Measurements from ENCODE around the gene TMEM247. TPM values are rescaled to one million over a fixed set of nuclear protein-coding genes. Genes with fewer than 3 reads are reported as not detected.

Gene TMEM247
- total and polyA plus RNA-seq, 2 donors (not counting 1 experiment from before 2014, with no cell fraction given), result not detected

DNA sequence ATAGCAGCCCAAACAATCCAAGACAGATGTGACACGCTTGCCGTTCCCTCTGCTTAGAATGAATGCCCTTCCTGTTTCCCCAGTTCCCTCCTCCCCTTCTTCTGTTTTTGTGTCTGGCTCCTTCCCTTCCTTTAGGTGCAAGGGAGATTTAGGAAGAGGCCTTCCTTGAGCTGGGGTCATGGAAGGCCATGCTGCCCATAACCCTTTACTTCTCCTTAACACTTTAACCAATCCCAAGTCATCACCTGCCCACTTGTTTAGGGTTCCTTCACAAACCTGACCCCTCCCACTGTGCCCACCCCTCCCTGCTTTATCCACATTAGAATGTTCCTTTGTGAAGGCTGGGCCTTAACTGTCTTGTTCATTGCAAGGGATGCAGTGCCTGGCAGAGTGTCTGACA lies 24.9 kb downstream of the TMEM247 start:
- Histone ChIP-seq H3K4me1 (ENCODE audit: control insufficient read depth, extremely low read depth, insufficient read depth, low read length) (peaks cover 3% of the 10 kb centered on the region), H3K9me3 (ENCODE audit: control insufficient read depth, insufficient read depth, low read depth, low read length) (no peaks in the 10 kb centered on the region), H3K79me2 (ENCODE audit: control insufficient read depth, insufficient read depth, low read length) (no peaks in the 10 kb centered on the region), H3K4me3 (replicated peaks in 1 of 4; ENCODE audit: control extremely low read depth in 1 of 4, insufficient read depth in 1 of 4, low read depth in 3 of 4, low read length in 4 of 4) (no peak overlapping the region), H3K36me3 (ENCODE audit: control insufficient read depth, insufficient read depth, low read length) (no peaks in the 10 kb centered on the region), H3K27ac (ENCODE audit: insufficient read depth, low read length) (no peak overlapping the region), H3K27me3 (ENCODE audit: control insufficient read depth, insufficient read depth, low read length) (no peaks in the 10 kb centered on the region), H3K9ac (ENCODE audit: insufficient read depth, low read length) (no peak overlapping the region), H3K4me2 (ENCODE audit: extremely low read depth, insufficient read depth, low read length) (no peak overlapping the region), H4K20me1 (ENCODE audit: control insufficient read depth, extremely low read depth, insufficient read depth, low read length) (no peaks in the 10 kb centered on the region), H2AFZ (ENCODE audit: low read length) (no peak overlapping the region)
- TF ChIP-seq EZH2 (IDR thresholded peaks at IDR 0.05; ENCODE audit: low read length, missing control alignments), result no peak
- TF ChIP-seq, protein P1, sequence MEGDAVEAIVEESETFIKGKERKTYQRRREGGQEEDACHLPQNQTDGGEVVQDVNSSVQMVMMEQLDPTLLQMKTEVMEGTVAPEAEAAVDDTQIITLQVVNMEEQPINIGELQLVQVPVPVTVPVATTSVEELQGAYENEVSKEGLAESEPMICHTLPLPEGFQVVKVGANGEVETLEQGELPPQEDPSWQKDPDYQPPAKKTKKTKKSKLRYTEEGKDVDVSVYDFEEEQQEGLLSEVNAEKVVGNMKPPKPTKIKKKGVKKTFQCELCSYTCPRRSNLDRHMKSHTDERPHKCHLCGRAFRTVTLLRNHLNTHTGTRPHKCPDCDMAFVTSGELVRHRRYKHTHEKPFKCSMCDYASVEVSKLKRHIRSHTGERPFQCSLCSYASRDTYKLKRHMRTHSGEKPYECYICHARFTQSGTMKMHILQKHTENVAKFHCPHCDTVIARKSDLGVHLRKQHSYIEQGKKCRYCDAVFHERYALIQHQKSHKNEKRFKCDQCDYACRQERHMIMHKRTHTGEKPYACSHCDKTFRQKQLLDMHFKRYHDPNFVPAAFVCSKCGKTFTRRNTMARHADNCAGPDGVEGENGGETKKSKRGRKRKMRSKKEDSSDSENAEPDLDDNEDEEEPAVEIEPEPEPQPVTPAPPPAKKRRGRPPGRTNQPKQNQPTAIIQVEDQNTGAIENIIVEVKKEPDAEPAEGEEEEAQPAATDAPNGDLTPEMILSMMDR (conservative IDR thresholded peaks at IDR 0.05 in 1 of 2, IDR thresholded peaks at IDR 0.05 in 1 of 2; ENCODE audit: low read depth in 1 of 2, low read length in 2 of 2), result no peak
- no peak for DNase-seq (ENCODE audit: low read depth in 2 of 2)

DNA sequence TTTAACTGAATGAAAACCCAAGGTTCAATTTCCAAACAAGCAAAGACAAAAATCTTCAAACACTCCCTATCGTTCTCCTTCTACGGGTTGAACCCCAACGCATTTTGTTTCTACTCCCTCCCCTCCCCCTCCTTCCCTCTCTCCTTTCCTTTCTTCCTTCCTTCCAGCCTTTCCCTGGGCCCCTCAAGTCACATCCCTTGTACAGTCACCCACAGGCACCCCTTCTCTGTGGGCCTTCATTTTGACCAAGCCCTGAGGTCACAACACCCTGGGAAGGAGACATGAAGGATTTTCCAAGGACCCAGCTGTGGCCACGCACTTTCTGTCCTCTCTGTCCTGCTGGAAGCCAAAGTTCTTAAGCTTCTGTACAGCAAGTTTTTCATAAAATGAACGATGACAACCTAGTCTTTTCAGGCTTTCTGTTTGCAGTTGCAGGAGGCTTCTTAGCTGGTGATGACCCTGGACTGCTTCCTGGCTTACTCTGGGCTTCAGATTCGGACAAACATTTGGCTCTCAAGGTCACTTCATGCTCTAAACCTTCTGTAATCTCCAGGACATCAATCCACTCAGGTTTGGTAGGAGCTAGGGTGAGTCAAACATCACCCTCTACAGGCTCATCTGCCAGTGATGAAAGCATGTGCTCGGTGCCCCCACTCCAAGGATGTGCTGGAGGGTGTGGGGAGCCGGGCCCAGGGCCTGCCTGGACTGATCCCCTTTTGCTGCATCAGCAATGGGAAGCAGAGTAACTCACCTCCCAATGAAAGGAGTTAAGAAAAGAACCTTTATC lies 25.5 kb downstream of the TMEM247 start:
- DNase-seq (ENCODE audit: low read depth in 2 of 2), result no peak
- Histone ChIP-seq H3K4me3 (replicated peaks in 1 of 4; ENCODE audit: control extremely low read depth in 1 of 4, insufficient read depth in 1 of 4, low read depth in 3 of 4, low read length in 4 of 4) (no peak overlapping the region), H3K27ac (ENCODE audit: insufficient read depth, low read length) (no peak overlapping the region), H3K9me3 (ENCODE audit: control insufficient read depth, insufficient read depth, low read depth, low read length) (no peaks in the 10 kb centered on the region), H3K9ac (ENCODE audit: insufficient read depth, low read length) (no peak overlapping the region), H3K36me3 (ENCODE audit: control insufficient read depth, insufficient read depth, low read length) (no peaks in the 10 kb centered on the region), H4K20me1 (ENCODE audit: control insufficient read depth, extremely low read depth, insufficient read depth, low read length) (no peaks in the 10 kb centered on the region), H2AFZ (ENCODE audit: low read length) (no peak overlapping the region), H3K79me2 (ENCODE audit: control insufficient read depth, insufficient read depth, low read length) (no peaks in the 10 kb centered on the region), H3K27me3 (ENCODE audit: control insufficient read depth, insufficient read depth, low read length) (no peaks in the 10 kb centered on the region), H3K4me2 (ENCODE audit: extremely low read depth, insufficient read depth, low read length) (no peak overlapping the region), H3K4me1 (ENCODE audit: control insufficient read depth, extremely low read depth, insufficient read depth, low read length) (no peaks in the 10 kb centered on the region)
- TF ChIP-seq EZH2 (IDR thresholded peaks at IDR 0.05; ENCODE audit: low read length, missing control alignments), result no peak
- TF ChIP-seq, protein P1 (conservative IDR thresholded peaks at IDR 0.05 in 1 of 2, IDR thresholded peaks at IDR 0.05 in 1 of 2; ENCODE audit: low read depth in 1 of 2, low read length in 2 of 2), result no peak

DNA sequence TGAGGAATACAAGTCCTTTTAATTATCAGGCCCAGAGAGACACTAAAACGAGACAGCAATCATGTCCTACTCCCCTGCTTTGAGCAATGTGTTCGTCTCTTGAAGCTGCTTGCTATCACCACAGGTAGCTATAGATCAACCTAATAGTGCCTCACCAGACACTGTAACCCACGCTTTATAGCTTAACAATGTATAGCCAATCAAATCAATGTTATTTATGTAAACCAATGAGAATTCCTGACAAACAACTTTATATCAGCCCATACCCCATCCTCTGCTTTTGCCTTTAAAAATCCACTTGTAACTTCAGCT lies 26.1 kb downstream of the TMEM247 start:
- no peaks in the 10 kb centered on the region for H3K4me1 ChIP-seq (ENCODE audit: control insufficient read depth, extremely low read depth, insufficient read depth, low read length)

More for the DNA sequence above, 26.1 kb downstream of the TMEM247 start:
- no peaks in the 10 kb centered on the region for H3K36me3 ChIP-seq (ENCODE audit: control insufficient read depth, insufficient read depth, low read length)
- no peak overlapping the region for H3K9ac ChIP-seq (ENCODE audit: insufficient read depth, low read length)
- no peaks in the 10 kb centered on the region for H4K20me1 ChIP-seq (ENCODE audit: control insufficient read depth, extremely low read depth, insufficient read depth, low read length)
- H3K27ac ChIP-seq (ENCODE audit: insufficient read depth, low read length), result no peak overlapping the region
- H2AFZ ChIP-seq (ENCODE audit: low read length), result no peak overlapping the region
- H3K79me2 ChIP-seq (ENCODE audit: control insufficient read depth, insufficient read depth, low read length), result no peaks in the 10 kb centered on the region
- no peaks in the 10 kb centered on the region for H3K27me3 ChIP-seq (ENCODE audit: control insufficient read depth, insufficient read depth, low read length)
- H3K9me3 ChIP-seq (ENCODE audit: control insufficient read depth, insufficient read depth, low read depth, low read length), result no peaks in the 10 kb centered on the region
- H3K4me3 ChIP-seq (replicated peaks in 1 of 4; ENCODE audit: control extremely low read depth in 1 of 4, insufficient read depth in 1 of 4, low read depth in 3 of 4, low read length in 4 of 4), result no peak overlapping the region
- TF ChIP-seq, protein P1 (conservative IDR thresholded peaks at IDR 0.05 in 1 of 2, IDR thresholded peaks at IDR 0.05 in 1 of 2; ENCODE audit: low read depth in 1 of 2, low read length in 2 of 2), result no peak
- no peak for TF ChIP-seq EZH2 (IDR thresholded peaks at IDR 0.05; ENCODE audit: low read length, missing control alignments)
- no peak for DNase-seq (ENCODE audit: low read depth in 2 of 2)
- H3K4me2 ChIP-seq (ENCODE audit: extremely low read depth, insufficient read depth, low read length), result no peak overlapping the region
